Measurements from ENCODE around the gene PCDH7. TPM values are rescaled to one million over a fixed set of nuclear protein-coding genes. Genes with fewer than 3 reads are reported as not detected.

PCDH7 gene
- total RNA-seq, 1 donor from 2014 or later, result not detected

GRCh38 chr4:30744957-30745640 lies 24.9 kb downstream of the PCDH7 start:
- no peak overlapping the region for H3K27ac Mint-ChIP-seq
- no peaks in the 10 kb centered on the region for H3K27me3 Mint-ChIP-seq (ENCODE audit: insufficient read depth)
- H3K4me1 Mint-ChIP-seq (ENCODE audit: low read depth), result no peaks in the 10 kb centered on the region
- H3K36me3 Mint-ChIP-seq (ENCODE audit: low read depth), result no peaks in the 10 kb centered on the region
- intact Hi-C loops (cut with micrococcal nuclease), result no loop called here
- no peaks in the 10 kb centered on the region for H3K9me3 Mint-ChIP-seq
- no peak overlapping the region for H3K4me3 Mint-ChIP-seq
- no peak for DNase-seq (ENCODE audit: low spot score)

- Mint-ChIP-seq H3K27ac (no peak overlapping the region), H3K4me3 (no peak overlapping the region), H3K27me3 (ENCODE audit: insufficient read depth) (no peaks in the 10 kb centered on the region), H3K36me3 (ENCODE audit: low read depth) (no peaks in the 10 kb centered on the region), H3K4me1 (ENCODE audit: low read depth) (no peaks in the 10 kb centered on the region), H3K9me3 (no peaks in the 10 kb centered on the region)
- intact Hi-C loops (cut with micrococcal nuclease), result no loop called here
- DNase-seq (ENCODE audit: low spot score), result no peak
These were observed 26.6 kb downstream of the PCDH7 start for GRCh38 chr4:30746735-30747134.

- intact Hi-C loops (cut with micrococcal nuclease), result no loop called here
- Mint-ChIP-seq H3K27me3 (ENCODE audit: insufficient read depth) (no peaks in the 10 kb centered on the region), H3K9me3 (no peaks in the 10 kb centered on the region), H3K27ac (no peak overlapping the region), H3K4me3 (no peak overlapping the region), H3K4me1 (ENCODE audit: low read depth) (no peaks in the 10 kb centered on the region), H3K36me3 (ENCODE audit: low read depth) (no peaks in the 10 kb centered on the region)
- DNase-seq (ENCODE audit: low spot score), result no peak
These were observed 33.1 kb downstream of the PCDH7 start for GRCh38 chr4:30753316-30753715.

- no peaks in the 10 kb centered on the region for H3K9me3 Mint-ChIP-seq
- H3K4me1 Mint-ChIP-seq (ENCODE audit: low read depth), result no peaks in the 10 kb centered on the region
- H3K4me3 Mint-ChIP-seq, result no peak overlapping the region
- H3K36me3 Mint-ChIP-seq (ENCODE audit: low read depth), result no peaks in the 10 kb centered on the region
- no peak for DNase-seq (ENCODE audit: low spot score)
- intact Hi-C loops (cut with micrococcal nuclease), result no loop called here
- no peak overlapping the region for H3K27ac Mint-ChIP-seq
- H3K27me3 Mint-ChIP-seq (ENCODE audit: insufficient read depth), result no peaks in the 10 kb centered on the region
These were observed 33.9 kb downstream of the PCDH7 start for GRCh38 chr4:30754021-30754420.

- H3K4me1 Mint-ChIP-seq (ENCODE audit: low read depth), result no peaks in the 10 kb centered on the region
- no peak for DNase-seq (ENCODE audit: low spot score)
- H3K27ac Mint-ChIP-seq, result no peak overlapping the region
- no peaks in the 10 kb centered on the region for H3K9me3 Mint-ChIP-seq
- H3K36me3 Mint-ChIP-seq (ENCODE audit: low read depth), result no peaks in the 10 kb centered on the region
- no peaks in the 10 kb centered on the region for H3K27me3 Mint-ChIP-seq (ENCODE audit: insufficient read depth)
- intact Hi-C loops (cut with micrococcal nuclease), result no loop called here
- H3K4me3 Mint-ChIP-seq, result no peak overlapping the region
These were observed 35.2 kb downstream of the PCDH7 start for GRCh38 chr4:30755346-30755745.

- no peak overlapping the region for H3K27ac Mint-ChIP-seq
- DNase-seq (ENCODE audit: low spot score), result no peak
- H3K4me3 Mint-ChIP-seq, result no peak overlapping the region
- no peaks in the 10 kb centered on the region for H3K36me3 Mint-ChIP-seq (ENCODE audit: low read depth)
- H3K9me3 Mint-ChIP-seq, result no peaks in the 10 kb centered on the region
- no peaks in the 10 kb centered on the region for H3K27me3 Mint-ChIP-seq (ENCODE audit: insufficient read depth)
- no peaks in the 10 kb centered on the region for H3K4me1 Mint-ChIP-seq (ENCODE audit: low read depth)
- intact Hi-C loops (cut with micrococcal nuclease), result no loop called here
These were observed 36.4 kb downstream of the PCDH7 start for GRCh38 chr4:30756553-30756952.

GRCh38 chr4:30757357-30757756 lies 37.2 kb downstream of the PCDH7 start:
- intact Hi-C loops (cut with micrococcal nuclease), result no loop called here
- no peak for DNase-seq (ENCODE audit: low spot score)
- Mint-ChIP-seq H3K9me3 (no peaks in the 10 kb centered on the region), H3K4me1 (ENCODE audit: low read depth) (no peaks in the 10 kb centered on the region), H3K27ac (no peak overlapping the region), H3K36me3 (ENCODE audit: low read depth) (no peaks in the 10 kb centered on the region), H3K4me3 (no peak overlapping the region), H3K27me3 (ENCODE audit: insufficient read depth) (no peaks in the 10 kb centered on the region)

GRCh38 chr4:30760551-30760950 lies 40.4 kb downstream of the PCDH7 start:
- H3K36me3 Mint-ChIP-seq (ENCODE audit: low read depth), result no peaks in the 10 kb centered on the region
- intact Hi-C loops (cut with micrococcal nuclease), result no loop called here
- H3K27ac Mint-ChIP-seq, result no peak overlapping the region
- no peaks in the 10 kb centered on the region for H3K4me1 Mint-ChIP-seq (ENCODE audit: low read depth)
- DNase-seq (ENCODE audit: low spot score), result no peak
- no peak overlapping the region for H3K4me3 Mint-ChIP-seq
- no peaks in the 10 kb centered on the region for H3K27me3 Mint-ChIP-seq (ENCODE audit: insufficient read depth)
- no peaks in the 10 kb centered on the region for H3K9me3 Mint-ChIP-seq

GRCh38 chr4:30763321-30763727 lies 43.2 kb downstream of the PCDH7 start:
- H3K9me3 Mint-ChIP-seq, result no peaks in the 10 kb centered on the region
- intact Hi-C loops (cut with micrococcal nuclease), result no loop called here
- no peak overlapping the region for H3K4me3 Mint-ChIP-seq
- no peaks in the 10 kb centered on the region for H3K36me3 Mint-ChIP-seq (ENCODE audit: low read depth)
- no peak overlapping the region for H3K27ac Mint-ChIP-seq
- no peak for DNase-seq (ENCODE audit: low spot score)
- H3K4me1 Mint-ChIP-seq (ENCODE audit: low read depth), result no peaks in the 10 kb centered on the region
- no peaks in the 10 kb centered on the region for H3K27me3 Mint-ChIP-seq (ENCODE audit: insufficient read depth)

GRCh38 chr4:30765022-30765421 lies 44.9 kb downstream of the PCDH7 start:
- Mint-ChIP-seq H3K27me3 (ENCODE audit: insufficient read depth) (no peaks in the 10 kb centered on the region), H3K27ac (no peak overlapping the region), H3K4me3 (no peak overlapping the region), H3K4me1 (ENCODE audit: low read depth) (no peaks in the 10 kb centered on the region), H3K36me3 (ENCODE audit: low read depth) (no peaks in the 10 kb centered on the region), H3K9me3 (no peaks in the 10 kb centered on the region)
- no peak for DNase-seq (ENCODE audit: low spot score)
- intact Hi-C loops (cut with micrococcal nuclease), result no loop called here

- Mint-ChIP-seq H3K4me1 (ENCODE audit: low read depth) (no peaks in the 10 kb centered on the region), H3K27ac (no peak overlapping the region), H3K36me3 (ENCODE audit: low read depth) (no peaks in the 10 kb centered on the region), H3K27me3 (ENCODE audit: insufficient read depth) (no peaks in the 10 kb centered on the region), H3K9me3 (no peaks in the 10 kb centered on the region), H3K4me3 (no peak overlapping the region)
- no peak for DNase-seq (ENCODE audit: low spot score)
- intact Hi-C loops (cut with micrococcal nuclease), result no loop called here
These were observed 47.1 kb downstream of the PCDH7 start for GRCh38 chr4:30767147-30767845.

GRCh38 chr4:30768277-30768676 lies 48.1 kb downstream of the PCDH7 start:
- H3K27ac Mint-ChIP-seq, result no peak overlapping the region
- intact Hi-C loops (cut with micrococcal nuclease), result no loop called here
- H3K4me1 Mint-ChIP-seq (ENCODE audit: low read depth), result no peaks in the 10 kb centered on the region
- H3K4me3 Mint-ChIP-seq, result no peak overlapping the region
- no peaks in the 10 kb centered on the region for H3K9me3 Mint-ChIP-seq
- no peaks in the 10 kb centered on the region for H3K27me3 Mint-ChIP-seq (ENCODE audit: insufficient read depth)
- no peak for DNase-seq (ENCODE audit: low spot score)
- no peaks in the 10 kb centered on the region for H3K36me3 Mint-ChIP-seq (ENCODE audit: low read depth)

GRCh38 chr4:30769093-30769492 lies 48.9 kb downstream of the PCDH7 start:
- no peak for DNase-seq (ENCODE audit: low spot score)

More at GRCh38 chr4:30769093-30769492, 48.9 kb downstream of the PCDH7 start:
- no peak overlapping the region for H3K27ac Mint-ChIP-seq
- no peaks in the 10 kb centered on the region for H3K27me3 Mint-ChIP-seq (ENCODE audit: insufficient read depth)
- H3K9me3 Mint-ChIP-seq, result no peaks in the 10 kb centered on the region
- intact Hi-C loops (cut with micrococcal nuclease), result no loop called here
- H3K36me3 Mint-ChIP-seq (ENCODE audit: low read depth), result no peaks in the 10 kb centered on the region
- H3K4me1 Mint-ChIP-seq (ENCODE audit: low read depth), result no peaks in the 10 kb centered on the region
- H3K4me3 Mint-ChIP-seq, result no peak overlapping the region
